ENCODE measurements around the gene RASA1.

DNA sequence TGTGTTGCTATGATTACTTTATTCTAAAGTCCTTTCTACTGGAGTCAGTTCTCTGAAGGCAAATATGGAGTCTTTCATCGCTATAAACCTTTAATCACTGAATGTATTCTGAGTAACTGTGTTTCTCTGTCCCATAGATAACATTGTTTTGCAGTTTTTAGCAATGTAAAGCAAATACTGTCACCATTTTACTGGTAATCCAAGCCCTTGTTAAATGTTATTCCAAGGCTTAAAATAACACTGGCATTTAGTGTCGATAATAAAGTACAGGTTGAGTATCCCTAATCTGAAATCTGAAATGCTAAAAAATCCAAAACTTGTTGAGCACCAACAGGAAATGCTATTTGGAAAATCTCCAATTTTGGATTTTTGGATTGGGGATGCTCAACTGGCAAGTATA, 120.4 kb downstream of the RASA1 start:
- no peak for TF ChIP-seq POLR2A (conservative IDR thresholded peaks at IDR 0.05)
- TF ChIP-seq EZH2 (IDR thresholded peaks at IDR 0.05; ENCODE audit: borderline replicate concordance, low read depth, low read length), result no peak
- TF ChIP-seq, protein P1, sequence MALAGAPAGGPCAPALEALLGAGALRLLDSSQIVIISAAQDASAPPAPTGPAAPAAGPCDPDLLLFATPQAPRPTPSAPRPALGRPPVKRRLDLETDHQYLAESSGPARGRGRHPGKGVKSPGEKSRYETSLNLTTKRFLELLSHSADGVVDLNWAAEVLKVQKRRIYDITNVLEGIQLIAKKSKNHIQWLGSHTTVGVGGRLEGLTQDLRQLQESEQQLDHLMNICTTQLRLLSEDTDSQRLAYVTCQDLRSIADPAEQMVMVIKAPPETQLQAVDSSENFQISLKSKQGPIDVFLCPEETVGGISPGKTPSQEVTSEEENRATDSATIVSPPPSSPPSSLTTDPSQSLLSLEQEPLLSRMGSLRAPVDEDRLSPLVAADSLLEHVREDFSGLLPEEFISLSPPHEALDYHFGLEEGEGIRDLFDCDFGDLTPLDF (CRISPR knock-in tag; IDR thresholded peaks at IDR 0.05), result no peak
- TF ChIP-seq SOX6 (IDR thresholded peaks at IDR 0.05), result no peak
- TF ChIP-seq E2F4 (CRISPR knock-in tag; IDR thresholded peaks at IDR 0.05; ENCODE audit: low read depth), result no peak
- no peak for TF ChIP-seq POLR2AphosphoS5 (IDR thresholded peaks at IDR 0.05; ENCODE audit: control insufficient read depth, insufficient read depth, low read depth, low read length)
- TF ChIP-seq HDAC2 (IDR thresholded peaks at IDR 0.05), result no peak
- no peak for TF ChIP-seq TEAD4 (IDR thresholded peaks at IDR 0.05; ENCODE audit: low read length)
- TF ChIP-seq TEAD4 (CRISPR knock-in tag; IDR thresholded peaks at IDR 0.05; ENCODE audit: borderline replicate concordance), result no peak
- TF ChIP-seq SIN3B (IDR thresholded peaks at IDR 0.05; ENCODE audit: low read depth), result no peak
- TF ChIP-seq SMARCA4 (IDR thresholded peaks at IDR 0.05), result no peak
- TF ChIP-seq SIN3A (IDR thresholded peaks at IDR 0.05; ENCODE audit: borderline replicate concordance in 2 of 2, control insufficient read depth in 1 of 2, low read depth in 2 of 2, low read length in 2 of 2), result no peak
- TF ChIP-seq CTCF (IDR thresholded peaks at IDR 0.05 in 2 of 3, conservative IDR thresholded peaks at IDR 0.05 in 1 of 3; ENCODE audit: insufficient read depth in 2 of 3, low read depth in 1 of 3, low read length in 3 of 3), result no peak

Data from K562 (cell line).